Upper lobe of left lung (tissue), 6 donors: Measurements from ENCODE around the gene POPDC3. TPM values are rescaled to one million over a fixed set of nuclear protein-coding genes. Genes with fewer than 3 reads are reported as not detected.

Source experiments
- ATAC-seq, 2 donors: fragments of 200-7000 bp; cut with Tn5 transposase; one replicate each; pipeline ENCODE4 v1.9.1; 2022; ENCODE audit warnings: mild to moderate bottlenecking in 2 of 2, moderate library complexity in 2 of 2; ENCODE audit not compliant: low FRiP score in 2 of 2
- DNase-seq, 2 donors: peaks; one replicate each; pipeline ENCODE4 v3.0.0-alpha.2; 2019 to 2020
- H3K27ac ChIP-seq, 4 donors: fragments of 200-600 bp; sonication (generic); one replicate each; pipeline ENCODE4 v1.5.1; 2016 to 2019
- H3K27me3 ChIP-seq, 4 donors: fragments of 200-600 bp; sonication (generic); one replicate each; pipeline ENCODE4 v1.5.1; 2017 to 2019
- H3K36me3 ChIP-seq, 4 donors: fragments of 200-600 bp; sonication (generic); one replicate each; pipeline ENCODE4 v1.5.1; 2016 to 2019
- H3K4me1 ChIP-seq, 4 donors: fragments of 200-600 bp; sonication (generic); one replicate each; pipeline ENCODE4 v1.5.1; 2018 to 2019
- H3K4me3 ChIP-seq, 4 donors: fragments of 200-600 bp; sonication (generic); one replicate each; pipeline ENCODE4 v1.5.1; 2017 to 2019; ENCODE audit warnings: mild to moderate bottlenecking in 2 of 4, moderate library complexity in 1 of 4
- H3K9me3 ChIP-seq, 4 donors: fragments of 200-600 bp; sonication (generic); one replicate each; pipeline ENCODE4 v1.5.1; 2018 to 2019
- EP300 ChIP-seq, 4 donors: sonication (generic); formaldehyde crosslinking; IDR thresholded peaks; one replicate each; pipeline ENCODE4 v1.5.1; 2017; ENCODE audit warnings: antibody characterized with exemption in 4 of 4, control low read depth in 2 of 4
- POLR2A ChIP-seq, 4 donors: fragments of 450-650 bp; IDR thresholded peaks; one replicate each; pipeline ENCODE4 v1.5.1; 2016 to 2017; ENCODE audit warnings: antibody characterized with exemption in 4 of 4, mild to moderate bottlenecking in 2 of 4
- POLR2AphosphoS5 ChIP-seq, 2 donors: sonication (generic); formaldehyde crosslinking; IDR thresholded peaks; one replicate each; pipeline ENCODE4 v1.5.1; 2017; ENCODE audit warnings: antibody characterized with exemption in 2 of 2
- WGBS, 2 donors: methylation state at CpG; one replicate each; pipeline ENCODE4 v1.1.5; 2017 to 2018; 5-methylcytosine and 5-hydroxymethylcytosine counted together
- total RNA-seq, 6 donors: library from RNA; depleted of rRNA in 4 of 6; stranded (reverse); fragments of >200 nt in 4 of 6; gene quantifications; one replicate each; pipeline versions ENCODE4 v1.1.0 to v1.2.1, GENCODE V29; 2016 to 2021
- TF ChIP-seq, protein P1 (sequence below), 6 experiments: fragments of 450-650 bp in 4 of 6; fragments of 200-600 bp in 2 of 6; sonication (generic) in 2 of 6; IDR thresholded peaks; one replicate each; pipeline ENCODE4 v1.5.1; 2016 to 2019; ENCODE audit warnings: antibody characterized with exemption in 6 of 6
- donor health status: DM: no; HTN: no; CAD: no; lungs with moderate emphysema.
- donor health status: DM: no; HTN: yes; CAD: no; lungs with severe emphysema.

The POPDC3 gene
- total RNA-seq, 6 donors from 2014 or later = 0.34 to 6.8 (median 0.57) TPM; not detected in 3

DNA sequence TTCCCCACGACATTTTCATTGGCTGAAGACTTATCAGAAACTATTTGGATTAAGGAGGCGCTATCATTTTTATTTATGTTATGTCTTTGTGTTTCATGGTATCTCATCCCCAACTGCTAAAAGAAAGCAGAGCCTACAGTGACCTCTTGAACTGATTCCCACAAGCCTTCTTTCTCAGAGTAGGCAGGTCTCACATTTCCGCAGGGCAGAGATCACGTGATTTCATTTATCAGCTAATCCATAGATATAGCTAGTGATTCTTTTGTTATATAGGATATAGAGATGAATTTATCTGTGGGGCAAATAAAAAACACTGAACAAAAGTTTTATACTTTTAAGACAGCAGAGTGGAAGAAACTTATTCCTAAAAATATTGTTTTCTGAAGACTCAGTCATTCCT is 25.0 kb upstream of the POPDC3 start:
- DNase-seq (no peak), ATAC-seq (no peak)
- WGBS, 2 donors = 73 to 77% methylated on average over 4 of the region's 4 CpGs
- Histone ChIP-seq H3K27ac (no peak overlapping the region), H3K36me3 (no peaks in the 10 kb centered on the region), H3K27me3 (no peaks in the 10 kb centered on the region), H3K4me3 (no peak overlapping the region), H3K9me3 (no peaks in the 10 kb centered on the region), H3K4me1 (no peaks in the 10 kb centered on the region)
- no peak for TF ChIP-seq POLR2A (IDR thresholded peaks at IDR 0.05)
- TF ChIP-seq POLR2AphosphoS5 (IDR thresholded peaks at IDR 0.05) = no peak
- TF ChIP-seq, protein P1, sequence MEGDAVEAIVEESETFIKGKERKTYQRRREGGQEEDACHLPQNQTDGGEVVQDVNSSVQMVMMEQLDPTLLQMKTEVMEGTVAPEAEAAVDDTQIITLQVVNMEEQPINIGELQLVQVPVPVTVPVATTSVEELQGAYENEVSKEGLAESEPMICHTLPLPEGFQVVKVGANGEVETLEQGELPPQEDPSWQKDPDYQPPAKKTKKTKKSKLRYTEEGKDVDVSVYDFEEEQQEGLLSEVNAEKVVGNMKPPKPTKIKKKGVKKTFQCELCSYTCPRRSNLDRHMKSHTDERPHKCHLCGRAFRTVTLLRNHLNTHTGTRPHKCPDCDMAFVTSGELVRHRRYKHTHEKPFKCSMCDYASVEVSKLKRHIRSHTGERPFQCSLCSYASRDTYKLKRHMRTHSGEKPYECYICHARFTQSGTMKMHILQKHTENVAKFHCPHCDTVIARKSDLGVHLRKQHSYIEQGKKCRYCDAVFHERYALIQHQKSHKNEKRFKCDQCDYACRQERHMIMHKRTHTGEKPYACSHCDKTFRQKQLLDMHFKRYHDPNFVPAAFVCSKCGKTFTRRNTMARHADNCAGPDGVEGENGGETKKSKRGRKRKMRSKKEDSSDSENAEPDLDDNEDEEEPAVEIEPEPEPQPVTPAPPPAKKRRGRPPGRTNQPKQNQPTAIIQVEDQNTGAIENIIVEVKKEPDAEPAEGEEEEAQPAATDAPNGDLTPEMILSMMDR (IDR thresholded peaks at IDR 0.05) = no peak
- TF ChIP-seq EP300 (IDR thresholded peaks at IDR 0.05) = no peak

DNA sequence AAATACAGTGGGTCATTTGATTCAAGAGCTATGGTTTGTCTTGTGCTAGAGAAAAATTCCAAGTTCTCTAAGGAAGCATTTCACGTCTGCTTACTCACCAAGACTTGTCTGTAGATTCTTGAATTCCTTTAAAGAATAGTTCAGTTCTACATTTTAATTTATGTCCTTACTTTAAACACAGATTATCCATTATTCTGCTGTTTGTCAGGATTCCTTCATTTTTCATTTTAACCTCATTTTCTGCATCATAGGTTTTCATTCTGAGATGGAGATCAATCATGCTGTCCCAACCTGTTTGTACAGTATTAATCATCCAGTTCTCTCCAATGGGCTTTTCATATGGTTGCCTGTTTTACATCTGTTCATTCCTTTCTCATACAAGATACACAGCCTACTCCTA is 24.5 kb upstream of the POPDC3 start:
- ATAC-seq (no peak), DNase-seq (no peak)
- TF ChIP-seq POLR2A (IDR thresholded peaks at IDR 0.05) (no peak), POLR2AphosphoS5 (IDR thresholded peaks at IDR 0.05) (no peak), EP300 (IDR thresholded peaks at IDR 0.05) (no peak)
- TF ChIP-seq, protein P1 (IDR thresholded peaks at IDR 0.05) = no peak
- H3K4me3 ChIP-seq = no peak overlapping the region
- H3K9me3 ChIP-seq = no peaks in the 10 kb centered on the region
- no peaks in the 10 kb centered on the region for H3K27me3 ChIP-seq
- no peaks in the 10 kb centered on the region for H3K36me3 ChIP-seq
- H3K4me1 ChIP-seq = no peaks in the 10 kb centered on the region
- 71 to 80% methylated on average over 1 of the region's 1 CpG for WGBS, 2 donors
- H3K27ac ChIP-seq = no peak overlapping the region

DNA sequence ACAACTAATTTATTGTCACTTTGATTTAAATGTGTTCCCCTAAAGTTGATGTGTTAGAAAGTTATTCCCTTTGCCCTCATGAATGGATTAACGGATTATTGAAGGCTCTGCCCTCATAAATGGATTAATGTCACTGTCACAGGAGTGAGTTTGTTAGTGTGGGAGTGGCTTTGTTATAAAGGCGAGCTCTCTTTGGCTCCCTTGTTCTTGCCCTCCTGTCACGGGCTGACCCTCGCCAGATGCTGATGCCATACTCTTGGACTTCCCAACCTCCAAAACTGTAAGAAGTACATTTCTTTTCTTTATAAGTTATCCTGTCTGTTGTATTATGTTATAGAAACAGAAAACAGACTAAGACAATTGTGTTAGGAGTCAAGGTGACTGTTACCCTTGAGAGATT is 22.7 kb upstream of the POPDC3 start:
- Histone ChIP-seq H3K9me3 (no peaks in the 10 kb centered on the region), H3K36me3 (no peaks in the 10 kb centered on the region), H3K27me3 (no peaks in the 10 kb centered on the region), H3K4me3 (no peak overlapping the region), H3K27ac (no peak overlapping the region), H3K4me1 (no peaks in the 10 kb centered on the region)
- no peak for DNase-seq
- ATAC-seq = no peak
- 84 to 93% methylated on average over 4 of the region's 4 CpGs for WGBS, 2 donors
- TF ChIP-seq POLR2AphosphoS5 (IDR thresholded peaks at IDR 0.05) = no peak
- no peak for TF ChIP-seq EP300 (IDR thresholded peaks at IDR 0.05)
- no peak for TF ChIP-seq POLR2A (IDR thresholded peaks at IDR 0.05)
- TF ChIP-seq, protein P1 (IDR thresholded peaks at IDR 0.05) = no peak

DNA sequence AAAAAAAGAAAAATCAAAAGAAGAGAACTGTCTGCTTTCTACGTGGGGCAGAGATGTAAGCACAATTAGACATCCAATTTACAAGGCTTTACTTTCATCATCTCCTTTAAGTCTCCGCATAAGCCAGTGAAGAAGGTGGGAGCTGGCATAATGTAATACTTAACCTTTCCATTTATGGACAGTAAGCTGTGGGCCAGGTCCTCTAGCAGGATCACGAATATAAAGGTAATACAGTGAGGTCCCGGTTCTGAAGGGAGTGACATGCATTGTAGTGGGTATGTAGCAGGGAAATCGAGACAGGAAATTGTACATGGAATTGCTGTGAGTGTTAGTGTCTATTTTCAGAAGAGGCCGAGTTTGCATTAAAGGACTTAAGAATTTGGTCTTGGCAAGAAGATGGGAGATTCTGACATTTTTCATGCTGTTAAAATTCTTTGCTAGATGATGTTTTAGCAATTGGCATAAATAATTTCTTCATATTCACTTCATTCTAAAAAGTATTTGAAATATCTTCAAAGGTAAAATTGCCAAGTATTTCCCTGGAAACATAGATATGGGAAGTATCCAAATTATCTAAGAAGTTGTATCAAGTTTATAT is 20.4 kb upstream of the POPDC3 start:
- Histone ChIP-seq H3K4me1 (no peaks in the 10 kb centered on the region), H3K27me3 (no peaks in the 10 kb centered on the region), H3K9me3 (no peaks in the 10 kb centered on the region), H3K4me3 (no peak overlapping the region), H3K27ac (no peak overlapping the region), H3K36me3 (no peaks in the 10 kb centered on the region)
- TF ChIP-seq, protein P1 (IDR thresholded peaks at IDR 0.05) = no peak
- TF ChIP-seq EP300 (IDR thresholded peaks at IDR 0.05) (no peak), POLR2AphosphoS5 (IDR thresholded peaks at IDR 0.05) (no peak)
- 71 to 81% methylated on average over 6 of the region's 6 CpGs for WGBS, 2 donors
- DNase-seq = no peak
- ATAC-seq = no peak

DNA sequence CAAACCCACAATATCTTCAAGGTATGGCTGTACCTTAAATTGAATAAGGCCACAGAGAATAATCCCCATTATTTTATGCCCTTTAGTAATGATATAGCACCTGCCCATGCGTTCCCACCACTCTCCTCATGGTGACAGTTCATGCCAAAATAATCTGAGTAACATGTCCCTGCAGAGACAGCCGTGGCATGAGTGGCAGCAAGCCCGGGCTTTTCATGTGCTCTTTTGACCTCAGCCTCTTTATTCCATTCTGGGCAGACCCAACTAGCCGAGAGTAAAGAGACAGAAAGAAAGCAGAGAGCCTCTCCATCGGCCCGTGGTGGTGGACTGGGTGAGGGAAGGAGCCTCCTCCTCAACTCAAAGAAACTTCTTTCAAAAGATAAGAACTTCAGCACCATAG is 19.9 kb upstream of the POPDC3 start:
- no peak overlapping the region for H3K27ac ChIP-seq
- no peak for DNase-seq

More for the DNA sequence above, 19.9 kb upstream of the POPDC3 start:
- Histone ChIP-seq H3K9me3 (no peaks in the 10 kb centered on the region), H3K4me1 (no peaks in the 10 kb centered on the region), H3K36me3 (no peaks in the 10 kb centered on the region), H3K4me3 (no peak overlapping the region), H3K27me3 (no peaks in the 10 kb centered on the region)
- no peak for ATAC-seq
- 45 to 58% methylated on average over 5 to 6 of the region's 6 CpGs for WGBS, 2 donors
- TF ChIP-seq POLR2A (IDR thresholded peaks at IDR 0.05) (no peak), EP300 (IDR thresholded peaks at IDR 0.05) (no peak)
- TF ChIP-seq, protein P1 (IDR thresholded peaks at IDR 0.05) = no peak
